ENCODE measurements around the gene EPHA3.

The EPHA3 gene

GRCh38 chr3:89320186-89320585 lies 212.8 kb downstream of the EPHA3 start:
- Histone ChIP-seq H3K4me1 (ENCODE audit: insufficient read depth, poor library complexity, severe bottlenecking) (no peaks in the 10 kb centered on the region), H3K9me3 (ENCODE audit: severe bottlenecking) (no peaks in the 10 kb centered on the region), H3K27me3 (ENCODE audit: insufficient read depth, poor library complexity, severe bottlenecking) (no peaks in the 10 kb centered on the region), H3K4me3 (ENCODE audit: severe bottlenecking) (no peak overlapping the region), H3K27ac (ENCODE audit: poor library complexity, severe bottlenecking) (no peak overlapping the region), H3K36me3 (ENCODE audit: low read depth) (no peaks in the 10 kb centered on the region)
- no peak for TF ChIP-seq CTCF (IDR thresholded peaks at IDR 0.05; ENCODE audit: poor library complexity, severe bottlenecking)
- DNase-seq (ENCODE audit: low spot score) (no peak), ATAC-seq (ENCODE audit: low read depth) (no peak)

GRCh38 chr3:89326997-89327396 lies 219.6 kb downstream of the EPHA3 start:
- ATAC-seq (ENCODE audit: low read depth): no peak
- no peaks in the 10 kb centered on the region for H3K9me3 ChIP-seq (ENCODE audit: severe bottlenecking)

GRCh38 chr3:89332386-89332785 lies 225.0 kb downstream of the EPHA3 start:
- Histone ChIP-seq H3K27ac (ENCODE audit: poor library complexity, severe bottlenecking) (no peak overlapping the region), H3K27me3 (ENCODE audit: insufficient read depth, poor library complexity, severe bottlenecking) (no peaks in the 10 kb centered on the region), H3K4me3 (ENCODE audit: severe bottlenecking) (no peak overlapping the region), H3K36me3 (ENCODE audit: low read depth) (no peaks in the 10 kb centered on the region), H3K4me1 (ENCODE audit: insufficient read depth, poor library complexity, severe bottlenecking) (no peaks in the 10 kb centered on the region), H3K9me3 (ENCODE audit: severe bottlenecking) (no peaks in the 10 kb centered on the region)
- TF ChIP-seq CTCF (IDR thresholded peaks at IDR 0.05; ENCODE audit: poor library complexity, severe bottlenecking): no peak
- no peak for ATAC-seq (ENCODE audit: low read depth)
- no peak for DNase-seq (ENCODE audit: low spot score)

More at GRCh38 chr3:89326997-89327396, 219.6 kb downstream of the EPHA3 start:
- Histone ChIP-seq H3K4me1 (ENCODE audit: insufficient read depth, poor library complexity, severe bottlenecking) (no peaks in the 10 kb centered on the region), H3K36me3 (ENCODE audit: low read depth) (no peaks in the 10 kb centered on the region), H3K27me3 (ENCODE audit: insufficient read depth, poor library complexity, severe bottlenecking) (no peaks in the 10 kb centered on the region), H3K27ac (ENCODE audit: poor library complexity, severe bottlenecking) (no peak overlapping the region), H3K4me3 (ENCODE audit: severe bottlenecking) (no peak overlapping the region)
- no peak for DNase-seq (ENCODE audit: low spot score)
- no peak for TF ChIP-seq CTCF (IDR thresholded peaks at IDR 0.05; ENCODE audit: poor library complexity, severe bottlenecking)

GRCh38 chr3:89332793-89333192 lies 225.4 kb downstream of the EPHA3 start:
- TF ChIP-seq CTCF (IDR thresholded peaks at IDR 0.05; ENCODE audit: poor library complexity, severe bottlenecking): no peak
- Histone ChIP-seq H3K27ac (ENCODE audit: poor library complexity, severe bottlenecking) (no peak overlapping the region), H3K27me3 (ENCODE audit: insufficient read depth, poor library complexity, severe bottlenecking) (no peaks in the 10 kb centered on the region), H3K9me3 (ENCODE audit: severe bottlenecking) (no peaks in the 10 kb centered on the region), H3K4me1 (ENCODE audit: insufficient read depth, poor library complexity, severe bottlenecking) (no peaks in the 10 kb centered on the region), H3K4me3 (ENCODE audit: severe bottlenecking) (no peak overlapping the region), H3K36me3 (ENCODE audit: low read depth) (no peaks in the 10 kb centered on the region)
- DNase-seq (ENCODE audit: low spot score) (no peak), ATAC-seq (ENCODE audit: low read depth) (no peak)

GRCh38 chr3:89335693-89336092 lies 228.3 kb downstream of the EPHA3 start:
- Histone ChIP-seq H3K4me1 (ENCODE audit: insufficient read depth, poor library complexity, severe bottlenecking) (no peaks in the 10 kb centered on the region), H3K27me3 (ENCODE audit: insufficient read depth, poor library complexity, severe bottlenecking) (no peaks in the 10 kb centered on the region), H3K9me3 (ENCODE audit: severe bottlenecking) (no peaks in the 10 kb centered on the region), H3K36me3 (ENCODE audit: low read depth) (no peaks in the 10 kb centered on the region), H3K4me3 (ENCODE audit: severe bottlenecking) (no peak overlapping the region), H3K27ac (ENCODE audit: poor library complexity, severe bottlenecking) (no peak overlapping the region)
- no peak for TF ChIP-seq CTCF (IDR thresholded peaks at IDR 0.05; ENCODE audit: poor library complexity, severe bottlenecking)
- DNase-seq (ENCODE audit: low spot score) (no peak), ATAC-seq (ENCODE audit: low read depth) (no peak)
